Measurements from ENCODE around the gene ZNF493.

Gene ZNF493

GRCh38 chr19:21396893-21397572, at the start of gene ZNF493:
Gene ZNF493 (plus strand): TSS chr19:21397133. CDS start chr19:21397238, 105 bp downstream.
- in situ Hi-C loops (cut with MboI; ENCODE audit: low sequenced_read_pairs), result no loop called here

- in situ Hi-C loops (cut with MboI; ENCODE audit: low sequenced_read_pairs), result no loop called here
Measured at GRCh38 chr19:21352830-21353229, 44.1 kb upstream of the ZNF493 start.

DNA sequence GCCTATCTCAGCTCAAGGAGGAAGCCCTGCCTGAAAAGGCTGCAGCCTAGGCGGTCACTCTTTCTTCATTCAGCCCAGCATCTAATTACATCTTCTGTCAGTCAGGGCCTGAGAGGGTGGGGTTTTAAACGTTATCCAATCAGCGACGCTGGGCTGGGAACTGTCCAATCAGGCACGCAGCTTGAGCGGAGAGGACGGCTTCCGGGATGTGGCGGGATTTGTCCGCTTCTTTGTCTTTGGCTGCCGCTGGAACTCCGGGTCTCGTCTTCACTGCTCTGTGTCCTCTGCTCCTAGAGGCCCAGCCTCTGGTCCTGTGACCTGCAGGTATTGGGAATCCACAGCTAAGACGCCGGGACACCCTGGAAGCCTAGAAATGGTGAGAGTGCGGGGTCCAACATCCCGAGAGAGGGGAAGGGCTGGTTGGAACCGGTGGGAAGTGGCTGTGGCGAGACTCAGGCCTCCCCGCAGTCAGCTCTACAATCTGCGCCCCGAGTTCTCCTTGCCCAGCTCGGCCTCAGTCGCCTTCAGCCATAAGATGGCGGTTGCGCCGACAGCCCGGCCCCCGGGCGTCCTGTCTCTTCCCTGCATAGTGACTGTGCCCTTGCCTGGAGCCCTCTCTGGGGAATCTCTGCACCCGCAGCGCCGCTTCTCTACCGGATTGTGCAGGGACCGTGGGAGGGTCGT, 38.0 kb upstream of the ZNF493 start, which contains the start of gene ZNF738:
TSS of gene ZNF738 (plus strand) at position 233 of the 684 bp plus-strand sequence. CDS start at position 374, 141 bp downstream.
- in situ Hi-C loops (cut with MboI; ENCODE audit: low sequenced_read_pairs), result no loop called here

- in situ Hi-C loops (cut with MboI; ENCODE audit: low sequenced_read_pairs), result no loop called here
Measured at GRCh38 chr19:21362291-21362690, 34.6 kb upstream of the ZNF493 start.

GRCh38 chr19:21383980-21384582, 12.9 kb upstream of the ZNF493 start:
- in situ Hi-C loops (cut with MboI; ENCODE audit: low sequenced_read_pairs), result no loop called here

DNA sequence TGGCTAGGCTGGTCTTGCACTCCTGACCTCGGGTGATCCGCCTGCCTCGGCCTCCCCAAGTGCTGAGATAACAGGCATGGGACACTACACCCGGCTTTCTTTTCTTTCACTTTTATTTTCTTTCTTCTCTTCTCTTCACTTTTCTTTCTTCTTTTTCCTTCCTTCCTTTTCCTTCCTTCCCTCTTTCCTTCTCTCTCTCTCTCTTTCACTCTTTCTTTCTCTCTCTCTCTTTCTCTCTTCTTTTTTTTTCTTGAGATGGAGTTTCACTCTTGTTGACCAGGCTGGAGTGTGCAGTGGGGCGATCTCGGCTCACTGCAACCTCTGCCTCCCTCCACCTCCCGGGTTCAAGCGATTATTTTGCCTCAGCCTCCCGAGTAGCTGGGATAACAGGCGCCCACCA, 812 bp upstream of the ZNF493 start:
- in situ Hi-C loops (cut with MboI; ENCODE audit: low sequenced_read_pairs), result no loop called here

DNA sequence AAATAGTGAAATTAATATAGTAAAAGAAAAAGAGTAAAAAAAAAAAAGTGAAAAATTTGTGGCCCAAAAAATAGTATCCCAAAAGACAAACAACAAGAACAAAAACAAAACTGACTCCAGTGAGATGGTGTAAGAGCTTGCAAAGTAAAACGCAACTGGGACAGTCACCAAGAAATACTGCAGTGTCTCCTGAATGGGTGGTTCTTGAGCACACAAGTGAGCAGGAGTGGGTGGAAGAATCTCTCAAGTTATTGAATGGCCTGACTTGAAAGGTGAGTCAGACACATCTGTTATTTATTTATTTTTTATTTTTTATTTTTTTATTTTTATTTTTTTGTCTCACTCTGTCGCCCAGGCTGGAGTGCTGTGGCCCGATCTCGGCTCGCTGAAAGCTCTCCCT, 1.9 kb downstream of the ZNF493 start:
- in situ Hi-C loops (cut with MboI; ENCODE audit: low sequenced_read_pairs), result no loop called here

DNA sequence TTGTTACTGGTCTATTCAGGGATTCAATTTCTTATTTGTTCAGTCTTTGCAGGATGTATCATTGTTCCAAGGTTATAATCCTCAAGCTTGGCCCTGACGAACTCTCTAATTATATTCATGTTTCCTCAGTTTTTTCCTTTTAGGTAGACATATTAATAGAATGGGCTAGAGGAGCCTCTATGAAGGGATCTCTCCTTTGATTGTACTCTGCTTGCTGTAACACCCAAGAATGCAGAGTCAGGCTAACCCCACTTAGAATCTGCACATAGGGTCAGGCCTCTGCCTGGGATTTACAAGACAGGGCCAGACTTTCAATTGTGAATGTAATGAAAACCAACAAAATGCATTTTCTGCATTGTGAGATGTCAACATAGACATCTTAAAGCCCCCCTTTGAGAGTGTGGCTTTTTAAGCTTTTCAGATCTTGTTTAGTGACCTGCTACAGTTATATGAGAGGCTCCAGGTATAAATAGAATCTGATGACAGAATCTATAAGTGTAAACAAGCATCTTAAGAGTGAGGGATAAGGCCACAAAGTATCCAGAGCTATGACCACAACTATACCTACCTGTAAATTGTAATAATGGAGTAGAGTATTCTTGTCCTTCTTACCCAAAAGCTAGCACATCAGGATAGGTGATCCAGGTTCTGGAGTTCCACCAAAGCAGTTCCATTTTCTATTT, 5.5 kb downstream of the ZNF493 start:
- in situ Hi-C loops (cut with MboI; ENCODE audit: low sequenced_read_pairs), result no loop called here

DNA sequence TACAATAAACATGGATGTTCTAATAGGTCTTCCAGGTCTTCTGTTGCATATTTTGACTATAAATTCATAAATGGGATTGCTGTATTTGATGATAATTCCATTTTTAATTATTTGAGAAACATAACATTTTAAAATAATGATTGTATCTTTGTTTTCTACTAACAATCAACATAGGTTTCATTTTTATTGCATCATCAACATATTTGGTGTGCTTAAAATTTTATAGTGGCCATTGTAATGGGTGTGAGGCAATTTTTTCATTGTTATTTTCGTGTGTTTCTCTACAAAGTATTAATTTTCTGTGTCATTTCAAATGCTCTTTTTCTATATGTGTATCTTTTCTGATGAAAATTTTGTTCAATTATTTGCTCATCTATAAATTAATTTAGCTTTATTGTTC, 13.2 kb downstream of the ZNF493 start:
- in situ Hi-C loops (cut with MboI; ENCODE audit: low sequenced_read_pairs), result no loop called here

- in situ Hi-C loops (cut with MboI; ENCODE audit: low sequenced_read_pairs), result no loop called here
Measured at GRCh38 chr19:21422244-21422643, 25.3 kb downstream of the ZNF493 start.

DNA sequence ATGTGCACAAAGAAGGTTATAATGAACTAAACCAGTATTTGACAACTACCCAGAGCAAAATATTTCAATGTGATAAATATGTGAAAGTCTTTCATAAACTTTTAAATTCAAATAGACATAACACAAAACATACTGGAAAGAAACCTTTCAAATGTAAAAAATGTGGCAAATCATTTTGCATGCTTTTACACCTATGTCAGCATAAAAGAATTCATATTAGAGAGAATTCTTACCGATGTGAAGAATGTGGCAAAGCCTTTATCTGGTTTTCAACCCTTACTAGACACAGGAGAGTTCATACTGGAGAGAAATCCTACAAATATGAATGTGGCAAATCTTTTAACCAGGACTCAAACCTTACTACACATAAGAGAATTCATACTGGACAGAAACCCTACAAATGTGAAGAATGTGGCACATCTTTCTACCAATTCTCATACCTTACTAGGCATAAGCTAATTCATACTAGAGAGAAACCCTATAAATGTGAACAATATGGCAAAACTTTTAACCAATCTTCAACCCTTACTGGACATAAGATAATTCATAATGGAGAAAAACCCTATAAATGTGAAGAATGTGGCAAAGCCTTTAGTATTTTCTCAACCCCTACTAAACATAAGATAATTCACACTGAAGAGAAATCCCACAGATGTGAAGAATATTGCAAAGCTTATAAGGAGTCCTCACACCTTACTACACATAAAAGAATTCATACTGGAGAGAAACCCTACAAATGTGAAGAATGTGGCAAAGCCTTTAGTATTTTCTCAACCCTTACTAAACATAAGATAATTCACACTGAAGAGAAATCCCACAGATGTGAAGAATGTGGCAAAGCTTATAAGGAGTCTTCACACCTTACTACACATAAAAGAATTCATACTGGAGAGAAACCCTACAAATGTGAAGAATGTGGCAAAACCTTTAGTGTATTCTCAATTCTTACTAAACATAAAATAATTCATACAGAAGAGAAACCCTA, 26.4 kb downstream of the ZNF493 start:
- in situ Hi-C loops (cut with MboI; ENCODE audit: low sequenced_read_pairs), result no loop called here

- in situ Hi-C loops (cut with MboI; ENCODE audit: low sequenced_read_pairs), result no loop called here
Measured at GRCh38 chr19:21430675-21431074, 33.7 kb downstream of the ZNF493 start.

DNA sequence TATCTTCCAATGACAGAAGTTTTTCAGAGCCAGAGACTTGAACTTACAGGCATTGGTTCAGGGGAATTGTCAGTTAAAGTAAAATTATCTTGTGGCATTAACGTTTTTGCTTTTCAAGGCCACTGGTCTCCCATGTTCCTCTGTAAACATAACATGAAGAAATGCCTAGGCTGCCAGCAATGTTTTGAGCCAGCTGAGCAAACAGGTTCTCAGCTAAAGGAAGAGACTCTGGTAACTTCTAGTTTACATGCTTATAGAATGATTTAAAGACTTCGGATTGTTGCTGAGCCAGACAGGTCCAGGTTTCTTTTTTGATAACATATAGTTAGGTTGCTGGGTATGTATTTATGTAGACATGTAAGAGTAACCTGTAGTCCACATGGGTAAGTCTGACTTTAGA, 35.7 kb downstream of the ZNF493 start:
- in situ Hi-C loops (cut with MboI; ENCODE audit: low sequenced_read_pairs), result no loop called here

DNA sequence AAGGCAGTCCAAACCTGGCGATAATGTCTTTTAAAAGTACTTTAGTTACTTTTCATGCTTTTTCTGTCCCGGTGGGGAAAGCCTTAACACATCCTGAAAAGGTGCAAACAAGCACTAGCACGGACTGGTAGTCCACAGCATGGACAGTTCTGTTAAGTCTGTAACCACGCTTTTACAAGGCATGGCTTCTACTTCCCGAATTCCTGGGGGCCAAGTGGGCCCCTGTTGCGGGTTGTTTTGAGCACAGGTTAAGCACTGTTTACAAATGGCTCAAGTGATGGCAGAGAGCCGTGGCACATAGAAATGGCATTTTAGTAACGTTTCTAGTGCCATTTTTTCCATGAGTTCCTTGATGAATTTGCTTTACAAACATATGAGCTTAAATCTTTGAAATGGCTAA, 37.6 kb downstream of the ZNF493 start:
- in situ Hi-C loops (cut with MboI; ENCODE audit: low sequenced_read_pairs), result no loop called here

- in situ Hi-C loops (cut with MboI; ENCODE audit: low sequenced_read_pairs), result no loop called here
Measured at GRCh38 chr19:21434967-21435544, 38.1 kb downstream of the ZNF493 start.

- in situ Hi-C loops (cut with MboI; ENCODE audit: low sequenced_read_pairs), result no loop called here
Measured at GRCh38 chr19:21439201-21439751, 42.3 kb downstream of the ZNF493 start.

GRCh38 chr19:21440321-21440720, 43.4 kb downstream of the ZNF493 start:
- in situ Hi-C loops (cut with MboI; ENCODE audit: low sequenced_read_pairs), result no loop called here

DNA sequence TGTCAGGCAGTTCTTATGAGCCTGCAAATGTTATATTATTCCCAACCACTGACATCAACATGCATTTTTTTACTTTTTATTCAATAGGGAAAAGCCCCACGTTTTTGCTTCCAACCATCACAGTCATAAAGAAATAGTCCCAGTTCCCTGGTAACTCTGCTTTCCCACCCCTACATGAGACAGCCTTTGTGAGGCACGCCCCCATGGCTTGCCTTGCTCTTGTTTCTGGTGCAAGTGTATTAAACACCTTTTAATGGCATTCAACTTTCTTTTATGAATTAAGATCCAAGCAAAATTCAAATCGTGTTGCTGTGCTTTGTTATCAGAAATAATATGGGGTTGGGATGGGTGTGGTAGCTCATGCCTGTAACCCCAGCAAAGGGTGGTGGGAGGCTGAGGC, 54.3 kb downstream of the ZNF493 start:
- in situ Hi-C loops (cut with MboI; ENCODE audit: low sequenced_read_pairs), result no loop called here

GRCh38 chr19:21454901-21455300, 58.0 kb downstream of the ZNF493 start:
- in situ Hi-C loops (cut with MboI; ENCODE audit: low sequenced_read_pairs), result no loop called here

GRCh38 chr19:21460686-21461085, 63.8 kb downstream of the ZNF493 start:
- in situ Hi-C loops (cut with MboI; ENCODE audit: low sequenced_read_pairs), result no loop called here
